GM12891 (cell line): ENCODE data around the gene FAM9C.
"Not testable (repeated sequence)": the region's sequence is repeated elsewhere in the genome, so short reads cannot be mapped to it uniquely, and the experiment has no call there.

Experiments
- POLR2A ChIP-seq: IDR thresholded peaks from 2 replicates; pipeline ENCODE4 v1.6.1; 2011; ENCODE audit warnings: low read depth, low read length, control low read depth
- POLR2AphosphoS5 ChIP-seq: IDR thresholded peaks from 2 replicates; pipeline ENCODE4 v1.6.1; 2011; ENCODE audit warnings: low read depth, low read length, control low read depth
- SPI1 ChIP-seq: IDR thresholded peaks from 2 replicates; pipeline ENCODE4 v1.6.1; 2011; ENCODE audit warnings: low read depth, low read length, control low read depth
- TAF1 ChIP-seq: IDR thresholded peaks from 2 replicates; pipeline ENCODE4 v1.6.1; 2011; ENCODE audit warnings: low read depth, low read length, control low read depth

GRCh38 chrX:13086793-13087321, 42.4 kb upstream of the FAM9C start:
- not testable (repeated sequence) for TF ChIP-seq POLR2A, POLR2AphosphoS5, SPI1, TAF1
